GM19455 (cell line): ENCODE results near the gene TMEM150B.

Experiments
- ATAC-seq: cut with Tn5 transposase; IDR thresholded peaks from one replicate; pipeline ENCODE4 v1.9.1; 2021; ENCODE audit not compliant: unreplicated experiment

The TMEM150B gene

DNA sequence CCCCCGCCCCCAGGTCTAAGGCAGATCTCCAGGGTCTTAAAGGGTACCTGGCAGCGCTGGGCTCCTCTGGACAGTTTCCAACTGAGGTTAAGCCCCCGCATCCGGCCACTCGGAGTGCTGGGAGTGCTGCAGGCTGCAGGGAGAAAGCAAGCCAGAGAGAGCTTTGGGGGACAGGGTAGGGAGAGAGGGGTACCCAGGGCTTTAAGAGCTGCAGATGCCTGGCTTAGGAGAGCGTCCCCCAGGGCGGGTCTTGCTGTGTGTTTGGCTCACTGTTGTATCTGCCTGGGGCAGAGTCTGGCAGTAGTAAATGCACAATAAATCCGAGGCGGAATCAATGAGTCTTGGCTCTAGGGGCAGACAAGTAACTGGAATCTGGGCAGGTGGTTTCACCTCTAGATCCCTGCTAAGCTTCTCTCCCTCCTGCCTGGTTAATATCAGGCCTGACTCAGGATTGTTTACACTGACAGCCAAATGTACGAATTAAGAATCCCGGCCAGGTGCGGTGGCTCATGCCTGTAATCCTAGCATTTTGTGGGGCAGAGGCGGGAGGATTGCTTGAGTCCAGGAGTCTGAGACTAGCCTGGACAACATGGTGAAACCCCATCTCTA, 30.2 kb upstream of the TMEM150B start:
- no peak for ATAC-seq

DNA sequence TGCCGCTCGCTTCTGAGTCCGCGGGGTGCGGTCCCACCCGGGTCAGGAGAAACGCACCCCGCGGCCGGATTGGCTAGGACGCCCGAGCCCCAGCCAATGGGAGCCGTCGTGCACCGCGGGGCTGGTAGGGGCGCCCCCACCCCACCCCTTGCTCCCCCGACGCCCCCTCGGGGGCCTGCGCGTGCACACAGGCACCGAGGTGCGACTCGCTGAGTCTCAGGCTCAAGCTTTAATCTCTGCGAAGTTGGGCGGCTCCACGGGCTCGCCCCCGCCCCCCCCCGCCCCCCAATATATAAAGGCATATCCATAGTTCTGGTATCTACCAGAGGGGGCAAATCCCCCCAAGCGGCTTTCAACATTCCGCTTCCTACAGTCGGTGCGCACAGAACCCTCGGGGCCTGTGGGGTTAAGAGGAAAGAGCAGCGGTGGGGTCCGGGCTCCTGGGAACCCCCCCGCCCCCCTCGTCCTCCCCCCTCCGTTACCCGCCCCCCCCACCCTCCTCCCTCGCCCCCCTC, 29.6 kb upstream of the TMEM150B start, which contains the start of gene COX6B2:
Gene COX6B2, minus strand, starts transcription at position 22 of the 515 bp plus-strand sequence. CDS start 198 bp downstream, outside the sequence.
- no peak for ATAC-seq

- ATAC-seq = no peak
Observed at GRCh38 chr19:55353803-55354697, 28.9 kb upstream of the TMEM150B start.

DNA sequence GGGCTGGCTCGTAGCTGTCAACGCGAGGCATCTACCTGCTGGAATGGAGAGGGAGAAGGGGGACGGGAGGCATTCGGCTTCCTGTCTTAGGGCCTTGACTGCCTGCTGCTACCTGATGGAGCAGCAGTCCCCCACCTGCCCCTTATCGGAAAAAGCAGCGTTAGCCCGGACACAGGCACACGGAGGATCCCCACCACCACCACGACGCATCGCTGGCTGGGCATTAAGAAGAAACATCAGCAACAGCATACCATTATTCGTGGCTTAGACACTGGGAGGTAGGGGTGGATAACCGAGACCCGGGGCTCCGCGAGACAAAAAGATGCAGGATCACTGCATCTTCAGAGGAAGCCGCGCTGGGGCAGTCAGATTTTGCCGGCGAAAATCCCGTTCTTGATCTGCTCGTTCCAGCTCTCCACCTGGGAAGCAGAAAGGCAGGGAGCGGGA, 28.2 kb upstream of the TMEM150B start:
- no peak for ATAC-seq

DNA sequence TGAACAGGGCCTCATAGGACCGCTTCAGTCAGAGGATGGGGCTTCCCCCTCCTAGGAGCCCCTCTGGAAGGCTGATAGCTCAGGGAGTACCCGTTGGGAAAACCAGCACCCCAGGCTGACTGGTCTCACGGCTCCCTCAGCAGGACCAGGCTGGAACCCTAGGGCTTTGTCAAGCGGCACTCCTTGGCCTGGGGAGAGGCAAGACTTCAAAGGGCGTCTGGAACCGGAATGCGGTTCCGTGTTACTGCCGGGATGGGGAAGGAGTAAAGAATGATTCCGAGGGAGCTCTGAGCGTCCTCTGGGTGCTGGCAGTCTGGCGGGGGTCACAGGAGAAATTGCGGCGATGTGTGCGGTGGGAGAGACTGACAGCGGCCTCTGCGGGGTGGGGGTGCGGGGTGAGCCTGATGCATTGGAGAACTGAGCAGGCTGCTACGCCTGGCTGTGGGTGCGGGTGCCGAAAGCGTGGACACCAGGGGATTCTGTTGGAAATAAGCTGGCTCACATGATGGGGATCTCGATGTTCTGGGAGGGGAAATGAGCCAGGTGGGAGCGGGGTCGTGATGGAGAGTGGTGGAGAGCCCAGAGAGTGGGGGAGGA, 27.5 kb upstream of the TMEM150B start:
- no peak for ATAC-seq

DNA sequence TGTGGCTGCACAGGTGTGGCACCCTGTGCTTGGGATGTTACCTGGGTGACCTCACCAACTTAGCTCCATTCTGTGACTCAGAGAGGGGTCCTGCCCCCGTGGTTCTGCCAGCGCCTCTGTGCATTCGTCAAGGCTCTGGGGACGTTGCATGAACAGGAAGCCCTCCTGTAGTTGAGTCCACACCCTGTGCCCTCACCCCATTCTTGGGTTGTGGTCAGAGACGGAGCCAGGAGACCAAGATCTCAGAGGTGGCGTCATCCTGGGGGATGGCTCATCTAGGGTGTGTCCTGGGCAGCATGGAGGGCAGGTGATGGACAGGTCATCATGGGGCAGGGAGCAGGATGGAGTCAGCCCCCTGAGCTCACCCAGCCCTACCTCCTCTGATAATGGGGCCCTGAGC, 26.9 kb upstream of the TMEM150B start:
- no peak for ATAC-seq

- no peak for ATAC-seq
Observed at GRCh38 chr19:55350620-55351315, 25.6 kb upstream of the TMEM150B start.

GRCh38 chr19:55348317-55349034, 23.3 kb upstream of the TMEM150B start:
- no peak for ATAC-seq

DNA sequence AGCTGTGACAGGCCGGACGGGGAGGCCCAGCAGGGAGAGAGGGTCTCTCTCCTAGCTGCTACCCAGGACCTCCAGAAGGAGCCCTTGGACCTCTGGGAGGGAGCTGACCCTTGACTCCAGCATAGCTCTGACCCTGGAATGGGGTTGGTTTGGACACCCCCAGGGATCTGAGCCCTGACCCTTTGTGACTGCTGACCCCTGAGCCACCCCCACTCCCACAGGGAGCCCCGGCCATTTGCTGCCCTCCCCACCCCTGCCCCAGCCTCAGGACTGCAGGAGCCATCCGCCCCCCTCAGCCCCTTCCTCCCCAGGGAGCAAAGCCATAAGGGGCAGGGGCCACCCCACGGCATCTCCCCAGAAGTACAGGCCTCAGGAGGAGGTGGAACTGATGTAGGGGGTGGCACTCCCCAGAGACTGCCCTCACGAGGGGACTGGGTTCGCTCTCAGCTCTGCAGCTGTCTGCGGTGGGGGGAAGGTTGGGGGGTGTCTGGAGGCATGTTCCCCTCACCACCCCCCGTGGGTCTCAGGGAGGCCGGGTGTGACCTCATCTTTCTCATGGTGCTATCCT, 22.4 kb upstream of the TMEM150B start:
- ATAC-seq = no peak

GRCh38 chr19:55346725-55347441, 21.7 kb upstream of the TMEM150B start:
- ATAC-seq = no peak

DNA sequence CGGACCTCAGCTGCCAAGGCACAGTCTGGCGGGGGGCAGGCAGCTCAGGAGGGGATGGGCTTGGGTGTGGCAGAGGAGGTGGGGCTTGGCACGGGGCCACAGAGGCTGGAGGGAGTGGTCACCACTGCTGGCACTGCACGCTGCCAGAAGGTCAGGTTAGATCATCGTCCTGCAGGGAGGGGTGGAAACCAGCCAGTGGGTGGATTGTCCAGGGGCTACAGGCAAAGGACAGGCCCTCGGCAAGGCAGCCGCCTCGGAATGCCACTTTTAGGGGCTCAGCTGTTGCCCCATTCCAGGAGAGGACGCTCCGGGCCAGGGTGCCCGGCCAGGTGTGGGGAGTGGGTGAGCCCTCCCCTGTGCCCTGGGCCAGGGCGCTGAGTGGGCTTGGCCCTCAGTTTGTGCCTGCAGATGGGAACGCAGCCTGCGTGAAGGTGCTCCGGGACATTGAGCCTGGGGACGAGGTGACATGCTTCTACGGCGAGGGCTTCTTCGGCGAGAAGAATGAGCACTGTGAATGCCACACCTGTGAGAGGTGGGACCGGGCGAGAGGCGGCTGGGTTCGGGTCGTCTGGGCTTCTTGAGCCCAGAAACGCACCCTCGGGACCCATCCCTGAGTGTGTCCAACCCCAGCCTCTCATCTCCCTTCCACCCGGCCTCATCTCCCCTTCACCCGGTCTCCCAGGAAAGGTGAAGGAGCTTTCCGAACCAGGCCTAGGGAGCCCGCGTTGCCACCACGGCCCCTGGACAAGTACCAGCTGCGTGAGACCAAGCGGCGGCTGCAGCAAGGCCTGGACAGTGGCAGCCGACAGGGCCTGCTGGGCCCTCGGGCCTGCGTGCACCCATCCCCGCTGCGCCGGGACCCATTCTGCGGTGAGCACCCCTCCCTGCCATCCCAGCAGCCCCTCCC, 20.9 kb upstream of the TMEM150B start:
- no peak for ATAC-seq

DNA sequence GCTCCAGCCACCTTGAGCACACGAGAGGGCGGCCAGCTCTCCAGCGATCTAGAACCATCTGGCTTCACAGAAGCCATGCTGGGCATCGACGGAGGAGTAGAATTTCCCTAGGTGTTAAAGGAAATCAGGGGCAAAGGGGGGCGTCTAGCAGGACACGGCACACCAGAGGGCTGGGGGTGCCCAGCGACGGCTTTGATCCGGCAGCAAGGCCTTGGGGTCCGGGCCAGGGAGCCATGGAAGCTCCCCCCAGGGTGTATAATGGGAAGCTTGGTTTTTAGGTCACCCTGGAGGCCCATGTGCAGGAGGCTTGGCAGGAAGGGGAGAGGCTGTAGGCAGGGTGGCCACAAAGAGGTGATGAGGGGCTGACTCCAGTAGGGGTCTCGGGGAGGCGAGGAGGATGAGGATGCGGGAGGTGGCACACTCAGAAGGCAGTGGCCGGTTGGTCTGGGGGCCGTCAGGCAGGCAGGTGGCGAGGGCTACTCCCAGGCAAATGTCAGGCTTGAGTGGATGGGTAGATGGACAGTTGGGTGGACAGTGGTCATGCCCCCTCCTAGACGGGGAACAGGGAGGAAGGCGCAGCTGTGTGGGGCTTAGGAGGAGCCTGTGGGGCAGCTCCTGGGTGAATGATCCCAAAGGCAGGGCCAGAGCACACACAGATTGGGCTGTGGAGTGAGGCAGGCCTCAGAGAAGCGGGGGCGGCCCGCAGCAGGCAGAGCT, 20.1 kb upstream of the TMEM150B start:
- no peak for ATAC-seq

DNA sequence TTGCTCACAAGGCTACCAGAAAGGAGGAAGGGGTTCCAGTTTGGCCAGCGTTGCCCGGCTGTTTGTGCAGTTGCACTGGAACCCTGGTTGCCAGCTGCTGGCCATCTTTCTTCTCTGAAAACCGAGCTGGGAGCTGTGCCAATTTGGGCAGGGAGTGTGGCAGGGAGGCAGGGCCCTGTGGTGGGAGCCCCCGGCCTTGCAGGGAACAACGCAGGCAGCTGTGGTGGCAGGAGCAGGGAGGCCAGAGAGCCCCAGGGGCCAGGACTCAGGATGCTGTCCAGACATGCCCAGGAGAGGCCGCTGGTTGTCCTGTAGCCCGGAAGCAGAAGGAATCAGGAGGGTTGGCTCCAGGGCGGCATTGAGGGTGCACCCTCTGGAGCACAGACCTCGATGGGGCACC, 19.3 kb upstream of the TMEM150B start:
- no peak for ATAC-seq

DNA sequence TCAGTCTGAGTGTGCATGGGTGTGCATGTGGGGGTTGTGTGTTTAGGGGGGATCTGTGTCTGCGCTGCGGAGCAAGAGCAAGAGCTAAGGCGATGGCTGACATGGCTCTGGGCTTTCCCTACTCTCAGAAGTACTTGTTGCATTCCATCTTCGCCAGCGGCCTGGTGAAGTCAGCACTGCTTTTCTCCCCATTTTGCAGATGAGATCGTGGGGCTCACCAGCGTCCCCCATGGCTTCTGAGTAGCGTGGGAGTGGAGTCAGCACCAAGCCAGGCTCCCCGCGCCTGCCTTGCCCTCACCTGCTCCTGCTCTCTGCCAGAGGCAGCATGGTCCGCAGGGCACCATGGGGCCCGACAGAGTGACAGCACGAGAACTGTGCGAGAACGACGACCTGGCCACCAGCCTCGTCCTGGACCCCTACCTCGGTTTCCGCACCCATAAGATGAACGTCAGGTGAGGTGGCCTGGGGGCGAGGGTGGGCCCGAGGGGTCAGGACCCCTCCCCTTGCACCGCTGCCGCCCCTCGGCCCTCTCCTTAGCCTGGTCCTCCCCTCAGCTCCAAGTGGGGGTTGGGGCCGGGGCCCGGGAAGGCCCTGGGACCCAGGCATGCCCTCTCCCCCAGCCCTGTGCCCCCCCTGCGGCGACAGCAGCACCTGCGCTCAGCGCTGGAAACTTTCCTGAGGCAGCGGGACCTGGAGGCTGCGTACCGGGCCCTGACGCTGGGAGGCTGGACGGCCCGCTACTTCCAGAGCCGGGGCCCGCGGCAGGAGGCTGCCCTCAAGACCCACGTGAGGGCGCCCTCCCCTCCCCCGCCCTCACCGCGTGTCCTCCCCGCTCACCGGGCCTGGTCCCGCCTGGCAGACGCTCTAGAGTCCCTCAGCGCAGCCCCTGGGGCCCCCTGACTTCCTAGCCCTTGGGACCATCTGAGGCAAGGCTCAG, 16.7 kb upstream of the TMEM150B start:
- ATAC-seq = no peak

GRCh38 chr19:55341171-55341588, 16.0 kb upstream of the TMEM150B start:
- ATAC-seq = no peak

DNA sequence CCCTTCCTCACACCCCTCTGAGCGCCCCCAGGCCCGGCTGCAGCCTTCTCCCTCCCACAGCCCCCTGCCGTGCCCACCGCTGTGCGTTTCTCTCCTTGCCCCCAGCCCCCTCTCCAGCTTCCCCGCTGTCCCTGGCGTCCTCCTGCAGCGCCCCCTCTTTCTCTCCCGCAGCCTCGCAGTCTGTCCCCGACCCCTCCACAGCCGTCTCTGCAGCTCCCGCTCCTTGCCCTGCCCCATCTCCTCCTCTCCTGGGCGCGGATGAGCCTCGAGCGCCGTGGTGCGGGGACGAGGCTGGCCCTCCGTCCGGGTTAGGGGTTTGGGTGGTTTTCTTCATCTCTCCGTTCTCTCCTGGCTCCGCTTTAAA, 15.6 kb upstream of the TMEM150B start:
- ATAC-seq = no peak
